ENCODE data around the gene CHIC2. TPM values are rescaled to one million over a fixed set of nuclear protein-coding genes. Genes with fewer than 3 reads are reported as not detected.
A peak's percentile ranks its signal among the peaks of the same experiment; 100 is the strongest.

The CHIC2 gene
- total and polyA plus RNA-seq, 2 of the 8 experiments (the other 6 are each of a cell fraction or from before 2014, with no cell fraction given): 4.5 to 10.9 TPM

- peak; percentile 97 for TF ChIP-seq POU5F1 (IDR thresholded peaks at IDR 0.05; ENCODE audit: low read depth, low read length)
- TF ChIP-seq RBBP5 (IDR thresholded peaks at IDR 0.05; ENCODE audit: borderline replicate concordance, low read depth, low read length): no peak
- TF ChIP-seq CTBP2 (IDR thresholded peaks at IDR 0.05; ENCODE audit: borderline replicate concordance, insufficient read depth, insufficient read length, low read length): peak; percentile 30
- no peak for TF ChIP-seq SP2 (IDR thresholded peaks at IDR 0.05; ENCODE audit: low read length)
- TF ChIP-seq KDM4A (IDR thresholded peaks at IDR 0.05; ENCODE audit: low read depth, low read length, severe bottlenecking): peak; percentile 92
- TF ChIP-seq HDAC2 (IDR thresholded peaks at IDR 0.05; ENCODE audit: borderline replicate concordance in 1 of 2, low read depth in 2 of 2, low read length in 2 of 2): peak in 1 of 2 experiments; percentile 70; a peak in 1 of 4 replicates
- TF ChIP-seq NANOG (IDR thresholded peaks at IDR 0.05; ENCODE audit: insufficient read depth, low read depth, low read length, poor library complexity, severe bottlenecking): peak; percentile 87
- TF ChIP-seq ASH2L (IDR thresholded peaks at IDR 0.05; ENCODE audit: low read length): no peak
- TF ChIP-seq, protein P1, sequence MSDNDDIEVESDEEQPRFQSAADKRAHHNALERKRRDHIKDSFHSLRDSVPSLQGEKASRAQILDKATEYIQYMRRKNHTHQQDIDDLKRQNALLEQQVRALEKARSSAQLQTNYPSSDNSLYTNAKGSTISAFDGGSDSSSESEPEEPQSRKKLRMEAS (IDR thresholded peaks at IDR 0.05): peak; percentile 89
- TF ChIP-seq SIRT6 (IDR thresholded peaks at IDR 0.05; ENCODE audit: low read length): no peak
- peak; percentile 58; the same call in 1 of the 2 replicates for TF ChIP-seq SUZ12 (IDR thresholded peaks at IDR 0.05; ENCODE audit: low read length)
- no peak for TF ChIP-seq EGR1 (IDR thresholded peaks at IDR 0.05; ENCODE audit: borderline replicate concordance, low read depth, low read length)
Observed at GRCh38 chr4:54109241-54110018, 45.0 kb upstream of the CHIC2 start (continued).

Data from H1 (cell line).